ENCODE results near the gene CRYBA2. TPM values are rescaled to one million over a fixed set of nuclear protein-coding genes. Genes with fewer than 3 reads are reported as not detected.

Gene CRYBA2
- total and polyA plus RNA-seq, 9 of the 15 experiments (the other 6 are each of a cell fraction or from before 2014, with no cell fraction given) = 0.11 to 1.8 (median 0.62) TPM; not detected in 5

DNA sequence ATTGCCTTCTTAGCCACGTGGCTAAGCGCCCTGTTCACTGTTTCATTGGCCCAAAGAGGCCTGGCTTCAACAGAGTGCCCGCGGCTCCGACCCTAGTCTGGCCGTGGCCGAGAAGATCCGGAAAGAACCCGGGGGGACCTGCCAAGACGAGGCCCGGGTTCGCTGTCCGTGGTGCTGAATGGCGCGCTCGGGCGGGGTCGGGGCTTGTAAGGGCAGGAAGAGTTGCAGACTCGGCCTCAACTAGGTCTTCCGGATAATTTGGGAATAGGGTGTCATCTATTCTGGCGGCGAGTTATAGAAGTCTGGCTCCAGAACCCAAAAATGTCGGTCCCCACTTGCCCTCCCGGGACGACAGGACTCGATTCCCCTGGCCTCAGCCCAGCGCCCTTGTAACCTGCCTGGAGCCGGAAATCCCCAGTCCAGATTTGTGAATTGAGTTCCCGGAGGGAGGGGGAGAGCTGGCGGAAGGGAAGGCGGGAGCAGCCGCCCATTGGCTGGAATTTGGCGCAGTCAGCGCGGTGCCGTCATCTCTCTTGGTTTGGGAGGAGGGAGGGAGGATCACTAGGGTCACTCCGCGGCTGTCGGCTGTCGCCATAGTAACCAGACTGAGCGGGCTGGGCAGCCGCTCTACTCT lies 30.2 kb downstream of the CRYBA2 start (continued):
- TF ChIP-seq ERF (CRISPR knock-in tag; IDR thresholded peaks at IDR 0.05) = no peak
- no peak for TF ChIP-seq PURB (CRISPR knock-in tag; IDR thresholded peaks at IDR 0.05; ENCODE audit: low read depth)
- no peak for TF ChIP-seq NCOA2 (IDR thresholded peaks at IDR 0.05; ENCODE audit: partially characterized antibody in 2 of 2)
- no peak for TF ChIP-seq ATF1 (CRISPR knock-in tag; IDR thresholded peaks at IDR 0.05)
- TF ChIP-seq ATF1 (tag; IDR thresholded peaks at IDR 0.05) = peak; percentile 53
- TF ChIP-seq, protein P1, sequence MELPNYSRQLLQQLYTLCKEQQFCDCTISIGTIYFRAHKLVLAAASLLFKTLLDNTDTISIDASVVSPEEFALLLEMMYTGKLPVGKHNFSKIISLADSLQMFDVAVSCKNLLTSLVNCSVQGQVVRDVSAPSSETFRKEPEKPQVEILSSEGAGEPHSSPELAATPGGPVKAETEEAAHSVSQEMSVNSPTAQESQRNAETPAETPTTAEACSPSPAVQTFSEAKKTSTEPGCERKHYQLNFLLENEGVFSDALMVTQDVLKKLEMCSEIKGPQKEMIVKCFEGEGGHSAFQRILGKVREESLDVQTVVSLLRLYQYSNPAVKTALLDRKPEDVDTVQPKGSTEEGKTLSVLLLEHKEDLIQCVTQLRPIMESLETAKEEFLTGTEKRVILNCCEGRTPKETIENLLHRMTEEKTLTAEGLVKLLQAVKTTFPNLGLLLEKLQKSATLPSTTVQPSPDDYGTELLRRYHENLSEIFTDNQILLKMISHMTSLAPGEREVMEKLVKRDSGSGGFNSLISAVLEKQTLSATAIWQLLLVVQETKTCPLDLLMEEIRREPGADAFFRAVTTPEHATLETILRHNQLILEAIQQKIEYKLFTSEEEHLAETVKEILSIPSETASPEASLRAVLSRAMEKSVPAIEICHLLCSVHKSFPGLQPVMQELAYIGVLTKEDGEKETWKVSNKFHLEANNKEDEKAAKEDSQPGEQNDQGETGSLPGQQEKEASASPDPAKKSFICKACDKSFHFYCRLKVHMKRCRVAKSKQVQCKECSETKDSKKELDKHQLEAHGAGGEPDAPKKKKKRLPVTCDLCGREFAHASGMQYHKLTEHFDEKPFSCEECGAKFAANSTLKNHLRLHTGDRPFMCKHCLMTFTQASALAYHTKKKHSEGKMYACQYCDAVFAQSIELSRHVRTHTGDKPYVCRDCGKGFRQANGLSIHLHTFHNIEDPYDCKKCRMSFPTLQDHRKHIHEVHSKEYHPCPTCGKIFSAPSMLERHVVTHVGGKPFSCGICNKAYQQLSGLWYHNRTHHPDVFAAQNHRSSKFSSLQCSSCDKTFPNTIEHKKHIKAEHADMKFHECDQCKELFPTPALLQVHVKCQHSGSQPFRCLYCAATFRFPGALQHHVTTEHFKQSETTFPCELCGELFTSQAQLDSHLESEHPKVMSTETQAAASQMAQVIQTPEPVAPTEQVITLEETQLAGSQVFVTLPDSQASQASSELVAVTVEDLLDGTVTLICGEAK (IDR thresholded peaks at IDR 0.05) = peak; percentile 81
- TF ChIP-seq, protein P1 (CRISPR knock-in tag; IDR thresholded peaks at IDR 0.05) = 0 out of 2 replicates have a peak, but pooled peaks have one; percentile 30
- no peak for TF ChIP-seq ZNF408 (CRISPR knock-in tag; IDR thresholded peaks at IDR 0.05; ENCODE audit: low read depth)
- peak; percentile 14; the same call in 1 of the 2 replicates for TF ChIP-seq GABPB1 (CRISPR knock-in tag; IDR thresholded peaks at IDR 0.05)
- TF ChIP-seq ZNF75A (CRISPR knock-in tag; IDR thresholded peaks at IDR 0.05) = no peak
- no peak for TF ChIP-seq RFX7 (CRISPR knock-in tag; IDR thresholded peaks at IDR 0.05)
- no peak for TF ChIP-seq ZNF695 (CRISPR knock-in tag; IDR thresholded peaks at IDR 0.05)
- TF ChIP-seq ZNF23 (CRISPR knock-in tag; IDR thresholded peaks at IDR 0.05) = no peak
- no peak for TF ChIP-seq PTTG1 (tag; IDR thresholded peaks at IDR 0.05; ENCODE audit: low read depth)
- no peak for TF ChIP-seq EWSR1 (IDR thresholded peaks at IDR 0.05; ENCODE audit: borderline replicate concordance, low read depth, partially characterized antibody)
- TF ChIP-seq MYBL2 (IDR thresholded peaks at IDR 0.05; ENCODE audit: low read depth) = no peak
- TF ChIP-seq MYBL2 (CRISPR knock-in tag; IDR thresholded peaks at IDR 0.05; ENCODE audit: borderline replicate concordance) = no peak
- no peak for TF ChIP-seq LARP7 (IDR thresholded peaks at IDR 0.05)
- TF ChIP-seq, protein P2, sequence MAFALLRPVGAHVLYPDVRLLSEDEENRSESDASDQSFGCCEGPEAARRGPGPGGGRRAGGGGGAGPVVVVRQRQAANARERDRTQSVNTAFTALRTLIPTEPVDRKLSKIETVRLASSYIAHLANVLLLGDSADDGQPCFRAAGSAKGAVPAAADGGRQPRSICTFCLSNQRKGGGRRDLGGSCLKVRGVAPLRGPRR (CRISPR knock-in tag; IDR thresholded peaks at IDR 0.05) = no peak
- TF ChIP-seq CBFB (CRISPR knock-in tag; IDR thresholded peaks at IDR 0.05) = no peak

Measured in K562 (cell line).